ENCODE results near the gene PAK6.

DNA sequence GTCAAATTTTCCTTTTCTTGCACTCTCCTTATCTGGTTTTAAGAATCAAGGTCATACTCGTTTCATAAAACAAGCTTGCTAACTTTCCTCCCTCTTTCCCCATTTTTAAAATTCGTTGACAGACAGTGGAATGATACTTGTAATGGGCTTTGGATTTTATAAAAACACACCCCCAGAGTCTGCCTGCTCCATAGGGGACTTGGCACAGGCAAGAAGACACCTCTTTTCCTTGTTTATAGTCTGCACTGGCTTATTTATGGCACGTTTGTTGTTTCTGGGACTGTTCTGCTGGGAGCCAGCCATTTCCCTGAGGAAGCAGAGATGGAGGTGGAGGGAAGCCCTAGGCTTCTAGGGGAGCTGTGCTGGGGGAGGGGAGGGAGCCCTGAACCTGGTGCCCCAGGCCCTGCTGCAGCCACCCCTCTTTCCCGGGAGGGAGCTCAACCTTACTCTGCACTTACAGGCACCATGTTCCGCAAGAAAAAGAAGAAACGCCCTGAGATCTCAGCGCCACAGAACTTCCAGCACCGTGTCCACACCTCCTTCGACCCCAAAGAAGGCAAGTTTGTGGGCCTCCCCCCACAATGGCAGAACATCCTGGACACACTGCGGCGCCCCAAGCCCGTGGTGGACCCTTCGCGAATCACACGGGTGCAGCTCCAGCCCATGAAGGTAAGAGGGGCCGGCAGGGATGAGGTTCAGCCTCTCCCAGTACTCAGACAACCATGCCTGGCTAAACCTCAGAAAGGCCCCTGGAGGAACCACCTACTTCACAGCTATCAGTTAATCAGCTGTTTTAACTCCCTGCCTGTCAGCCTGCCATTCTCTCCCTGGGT, 25.7 kb downstream of the PAK6 start:
- TF ChIP-seq, protein P1, sequence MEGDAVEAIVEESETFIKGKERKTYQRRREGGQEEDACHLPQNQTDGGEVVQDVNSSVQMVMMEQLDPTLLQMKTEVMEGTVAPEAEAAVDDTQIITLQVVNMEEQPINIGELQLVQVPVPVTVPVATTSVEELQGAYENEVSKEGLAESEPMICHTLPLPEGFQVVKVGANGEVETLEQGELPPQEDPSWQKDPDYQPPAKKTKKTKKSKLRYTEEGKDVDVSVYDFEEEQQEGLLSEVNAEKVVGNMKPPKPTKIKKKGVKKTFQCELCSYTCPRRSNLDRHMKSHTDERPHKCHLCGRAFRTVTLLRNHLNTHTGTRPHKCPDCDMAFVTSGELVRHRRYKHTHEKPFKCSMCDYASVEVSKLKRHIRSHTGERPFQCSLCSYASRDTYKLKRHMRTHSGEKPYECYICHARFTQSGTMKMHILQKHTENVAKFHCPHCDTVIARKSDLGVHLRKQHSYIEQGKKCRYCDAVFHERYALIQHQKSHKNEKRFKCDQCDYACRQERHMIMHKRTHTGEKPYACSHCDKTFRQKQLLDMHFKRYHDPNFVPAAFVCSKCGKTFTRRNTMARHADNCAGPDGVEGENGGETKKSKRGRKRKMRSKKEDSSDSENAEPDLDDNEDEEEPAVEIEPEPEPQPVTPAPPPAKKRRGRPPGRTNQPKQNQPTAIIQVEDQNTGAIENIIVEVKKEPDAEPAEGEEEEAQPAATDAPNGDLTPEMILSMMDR (optimal IDR thresholded peaks at IDR 0.05 in 1 of 3, IDR thresholded peaks at IDR 0.05 in 1 of 3, conservative IDR thresholded peaks at IDR 0.05 in 1 of 3; ENCODE audit: extremely low read depth in 1 of 3, insufficient read depth in 2 of 3, low read length in 3 of 3) = no peak
- no peak for TF ChIP-seq EZH2 (IDR thresholded peaks at IDR 0.05; ENCODE audit: low read length)

Measured in keratinocyte (primary cell).